Cerebellar cortex (tissue), 1 donor: ENCODE measurements around the gene PITX1.
A peak's percentile ranks its signal among the peaks of the same experiment; 100 is the strongest.

Experiments
- DNase-seq: peaks from one replicate; pipeline ENCODE4 v3.0.0-alpha.2; 2015; ENCODE audit warnings: low spot score

PITX1 gene

DNA sequence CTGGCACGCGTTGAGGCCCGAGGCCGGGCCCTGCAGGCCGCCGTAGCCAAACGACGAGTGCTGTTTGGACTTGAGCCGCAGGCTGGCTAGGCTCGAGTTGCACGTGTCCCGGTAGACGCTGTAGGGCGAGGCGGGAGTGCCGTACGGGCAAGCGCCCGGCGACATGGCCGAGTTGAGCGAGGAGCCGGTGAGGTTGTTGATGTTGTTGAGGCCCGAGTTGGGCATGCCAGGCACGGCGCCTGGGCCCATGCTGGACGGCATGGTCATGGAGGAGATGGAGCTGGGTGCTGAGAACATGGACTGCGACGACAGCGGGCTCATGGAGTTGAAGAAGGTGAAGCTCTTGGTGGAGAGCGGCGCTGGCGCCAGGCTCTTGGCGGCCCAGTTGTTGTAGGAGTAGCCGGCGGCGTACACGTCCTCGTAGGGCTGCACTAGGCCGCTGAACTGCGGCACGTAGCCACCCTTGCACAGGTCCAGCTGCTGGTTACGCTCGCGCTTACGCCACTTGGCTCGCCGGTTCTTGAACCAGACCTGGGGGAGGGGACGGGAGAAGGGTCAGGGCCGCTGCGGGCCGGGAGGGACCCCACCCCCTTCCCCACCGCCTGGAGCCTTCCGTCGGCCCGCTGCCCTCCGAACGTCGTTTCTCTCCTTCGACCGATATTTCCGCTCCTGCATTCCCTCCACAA lies 5.1 kb downstream of the PITX1 start:
- no peak for DNase-seq

DNA sequence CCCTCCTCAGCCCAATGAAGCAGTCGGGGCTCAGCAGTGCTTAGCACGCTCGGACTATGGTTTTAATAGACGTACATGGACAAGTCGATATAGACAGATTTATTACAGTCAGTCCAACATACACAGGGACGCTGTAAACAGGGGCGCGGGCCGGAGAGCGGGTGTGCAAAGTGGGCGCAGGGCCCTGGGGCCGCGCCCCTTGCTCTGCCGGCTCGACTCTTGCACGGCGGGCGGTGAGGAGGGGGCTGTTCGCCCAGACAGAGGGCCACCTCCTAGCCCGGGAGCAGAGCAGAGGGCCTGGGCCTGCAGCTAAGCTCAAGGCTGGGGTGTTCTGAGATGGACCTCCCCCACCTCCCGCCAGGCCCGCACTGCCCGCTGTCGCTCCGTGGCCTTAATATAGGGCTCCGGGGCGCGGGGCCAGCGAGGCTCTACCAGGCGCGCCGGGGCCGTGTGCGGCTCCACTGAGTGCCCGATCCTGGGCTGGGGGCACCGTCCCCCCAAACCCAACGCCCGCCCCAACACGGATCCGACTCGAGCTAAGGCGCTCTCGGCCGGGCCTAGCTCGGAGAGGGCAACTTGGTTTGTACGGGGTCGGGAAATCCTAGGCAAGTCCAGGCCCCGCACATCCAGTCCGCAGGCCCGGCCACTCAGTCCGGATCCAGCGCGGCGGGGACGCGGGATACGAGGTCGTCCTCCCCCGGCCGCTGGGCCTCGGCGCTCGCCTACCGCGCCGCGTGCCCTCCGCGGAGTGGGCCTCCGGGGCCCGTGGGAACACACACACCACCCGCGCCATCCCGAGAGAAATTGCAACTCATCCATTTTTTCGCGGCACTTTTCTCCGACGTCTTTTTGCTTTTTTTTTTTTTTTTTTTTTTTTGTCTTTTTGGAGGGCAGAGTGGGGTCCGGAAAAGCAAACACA lies 6.1 kb downstream of the PITX1 start:
- DNase-seq, result no peak

DNA sequence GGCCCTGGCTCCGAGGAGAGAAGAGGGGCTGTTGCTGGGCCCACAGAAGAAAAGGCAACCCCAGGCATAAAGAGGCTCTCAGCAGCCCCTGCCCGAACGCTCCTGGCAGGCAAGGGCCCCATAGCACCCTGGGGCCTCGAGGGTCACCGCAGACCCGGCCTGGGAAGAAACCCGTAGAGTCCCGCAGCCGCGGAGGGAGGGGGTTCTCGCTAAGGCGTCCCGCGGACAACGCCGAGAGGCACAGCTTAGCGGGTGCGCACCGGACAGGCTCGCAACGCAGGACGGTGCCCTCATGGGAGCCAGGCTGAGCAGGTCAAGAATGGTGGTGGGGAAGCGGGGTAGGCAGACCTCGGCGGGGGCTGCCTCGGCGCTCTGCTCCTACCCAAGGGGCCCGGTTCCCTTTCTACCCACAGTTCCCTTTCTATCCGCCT lies 6.7 kb downstream of the PITX1 start:
- DNase-seq, result no peak

DNA sequence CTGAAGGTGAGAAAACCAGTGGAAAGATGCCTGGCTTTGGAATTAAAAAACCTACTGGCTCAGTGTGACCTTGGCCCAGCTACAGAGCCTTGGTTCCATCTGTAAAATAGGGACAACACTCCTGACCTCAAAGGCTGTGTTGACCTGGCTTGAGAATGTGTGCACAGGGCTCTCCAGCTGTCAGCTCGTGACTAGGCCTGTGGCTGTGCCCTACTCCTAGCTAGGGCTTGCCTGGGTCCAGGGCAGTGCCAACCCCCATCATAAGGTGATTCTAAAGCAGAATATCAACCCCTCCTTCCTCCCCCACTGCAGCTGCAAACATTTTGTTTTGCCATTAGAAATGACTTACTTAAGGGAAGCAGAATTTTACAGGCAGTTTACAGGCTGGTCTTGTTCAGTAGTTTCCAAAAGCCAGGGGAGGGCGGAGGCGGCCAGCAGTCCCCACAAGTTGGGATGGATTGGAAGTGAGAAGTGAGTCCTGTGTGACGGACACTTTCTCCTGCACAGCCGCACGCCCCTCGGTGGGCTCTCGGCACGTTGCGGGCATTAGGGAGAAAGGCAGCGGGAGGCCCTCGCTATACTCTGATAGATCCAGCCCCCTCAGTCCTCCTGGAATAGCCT lies 7.3 kb downstream of the PITX1 start:
- DNase-seq, result no peak

DNA sequence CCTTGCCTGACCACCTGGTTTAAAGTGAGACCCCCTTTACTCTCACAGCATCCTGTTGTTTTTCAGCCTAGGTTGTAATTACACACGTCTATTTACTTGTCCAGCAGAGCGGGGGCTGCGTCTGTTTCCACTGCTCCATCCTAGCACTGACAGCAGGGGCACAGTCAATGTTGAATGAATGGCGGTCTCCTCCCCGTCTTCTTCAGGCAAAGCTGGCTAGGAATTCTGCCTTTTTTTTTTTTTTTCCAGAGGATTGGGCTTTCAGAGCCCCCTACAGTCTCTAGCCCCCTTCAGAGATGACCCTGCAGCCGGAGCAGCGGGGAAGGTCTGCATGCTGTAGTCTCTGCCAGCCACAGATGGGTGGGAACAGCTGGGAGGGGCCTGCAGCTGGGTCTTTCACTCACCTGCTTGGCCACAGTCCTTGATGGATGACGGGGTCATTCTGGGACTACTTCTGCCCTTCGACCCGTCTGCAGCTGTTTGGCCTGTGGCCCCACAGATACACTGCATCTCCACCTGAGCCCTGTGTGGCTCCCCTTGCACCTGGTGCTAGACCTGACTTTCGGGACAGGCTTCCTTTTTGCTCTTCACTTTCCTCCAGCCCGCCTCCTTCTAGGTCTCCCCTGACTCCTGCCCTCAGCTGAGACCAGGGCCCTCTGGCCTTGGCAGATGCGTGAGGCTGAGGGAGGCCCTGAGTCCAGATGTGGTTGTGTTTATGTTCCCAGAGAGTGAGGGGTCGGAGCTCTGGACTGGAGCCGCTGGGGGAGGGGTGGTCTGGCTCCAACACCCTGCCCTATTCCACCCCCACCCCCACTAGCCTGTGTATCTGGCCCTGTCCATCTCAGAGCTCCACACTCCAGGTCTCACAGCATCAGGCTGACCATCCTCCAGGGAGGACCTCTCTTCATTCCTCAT lies 8.0 kb downstream of the PITX1 start:
- DNase-seq, result no peak

DNA sequence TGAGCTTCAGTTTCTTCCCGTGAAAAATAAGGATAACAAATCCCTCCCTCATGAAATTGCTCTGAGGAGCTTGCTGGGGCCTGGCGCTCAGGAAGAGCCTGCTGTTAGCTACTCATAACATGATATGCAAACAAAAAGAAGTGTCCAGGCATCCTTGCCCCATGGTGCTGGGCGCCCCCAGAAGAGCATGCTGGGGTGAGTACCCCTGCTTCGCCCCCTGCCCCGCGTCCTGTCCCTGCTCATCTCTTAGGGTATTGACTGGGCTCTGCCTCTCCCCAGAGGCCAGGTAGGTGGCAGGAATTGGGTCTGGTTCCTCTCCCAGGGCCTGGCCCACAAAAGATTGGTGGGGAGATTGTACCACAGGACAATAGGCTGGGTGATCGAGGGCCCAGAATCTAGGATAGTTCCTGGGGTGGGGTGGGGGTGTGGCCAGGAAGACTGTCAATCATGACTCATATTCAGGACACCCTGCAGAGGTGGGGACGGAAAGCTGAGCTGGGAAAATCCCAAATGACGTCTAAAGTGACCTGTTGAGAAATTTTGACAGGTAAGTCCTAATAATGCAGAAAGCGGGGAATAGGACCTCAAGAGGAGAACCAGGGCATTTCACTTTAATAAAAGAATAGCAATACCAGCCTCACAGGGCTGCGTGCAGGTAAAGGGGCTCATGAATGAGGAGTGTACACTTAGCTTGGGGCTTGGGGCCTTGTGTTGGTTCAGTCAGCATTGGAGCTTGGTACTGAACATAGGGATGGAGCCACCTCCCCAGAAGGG lies 8.9 kb downstream of the PITX1 start:
- no peak for DNase-seq

DNA sequence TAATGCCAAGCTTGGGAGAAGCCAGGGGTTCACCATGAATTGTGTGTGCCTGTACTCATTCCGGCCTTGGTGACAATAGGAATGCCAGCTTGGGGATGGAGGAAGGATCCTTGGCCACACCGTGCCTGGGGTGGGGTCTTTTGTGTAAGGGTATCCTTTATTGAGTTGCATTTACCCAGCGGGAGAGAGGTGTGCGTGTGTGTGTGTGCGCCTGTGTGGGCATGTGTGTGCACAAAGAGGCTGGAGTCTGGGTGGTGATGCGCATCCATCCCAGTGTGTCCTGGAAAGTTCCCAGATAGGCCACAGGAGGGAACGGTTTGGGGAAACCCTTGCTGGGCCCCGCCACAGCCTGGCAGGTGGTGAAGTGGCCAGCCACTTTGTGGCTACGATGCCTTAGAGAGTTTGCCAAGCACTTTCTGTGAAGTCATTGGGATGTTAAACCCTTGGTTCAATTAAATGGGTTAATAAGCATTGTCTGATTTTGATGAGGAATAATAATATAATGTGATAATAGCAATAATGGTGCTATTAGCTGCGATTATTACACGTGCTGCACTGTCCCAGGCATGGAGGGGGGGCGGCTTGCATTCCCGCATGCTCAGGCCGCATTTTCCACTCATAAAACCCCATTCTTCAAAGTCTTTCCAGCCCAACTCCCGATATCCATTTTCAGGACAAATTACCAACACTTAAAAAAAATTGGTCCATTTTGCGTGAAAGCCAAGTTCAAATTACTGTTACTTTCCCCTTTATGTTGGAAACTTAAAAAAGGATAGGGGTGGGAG lies 13.7 kb downstream of the PITX1 start:
- DNase-seq, result no peak

DNA sequence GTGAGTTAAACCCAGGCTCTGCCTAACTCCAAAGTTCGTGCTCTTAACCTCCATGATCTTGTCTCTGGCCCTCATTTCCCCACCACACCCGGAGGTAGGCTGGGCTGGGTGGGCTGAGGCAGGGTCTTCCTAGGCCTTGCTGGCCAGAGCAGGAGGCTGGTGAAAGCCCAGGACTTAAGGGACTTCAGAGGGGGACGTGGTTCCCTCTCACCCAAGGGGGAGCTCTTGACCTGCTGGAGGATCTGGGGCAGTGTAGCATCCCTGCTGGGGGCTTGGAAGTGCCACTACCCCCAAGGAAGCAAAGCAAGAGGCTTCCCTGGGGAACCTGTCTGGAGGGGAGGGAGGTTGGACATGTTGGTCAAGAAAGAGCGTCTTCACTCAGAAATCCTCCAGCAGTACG lies 14.7 kb downstream of the PITX1 start:
- no peak for DNase-seq

DNA sequence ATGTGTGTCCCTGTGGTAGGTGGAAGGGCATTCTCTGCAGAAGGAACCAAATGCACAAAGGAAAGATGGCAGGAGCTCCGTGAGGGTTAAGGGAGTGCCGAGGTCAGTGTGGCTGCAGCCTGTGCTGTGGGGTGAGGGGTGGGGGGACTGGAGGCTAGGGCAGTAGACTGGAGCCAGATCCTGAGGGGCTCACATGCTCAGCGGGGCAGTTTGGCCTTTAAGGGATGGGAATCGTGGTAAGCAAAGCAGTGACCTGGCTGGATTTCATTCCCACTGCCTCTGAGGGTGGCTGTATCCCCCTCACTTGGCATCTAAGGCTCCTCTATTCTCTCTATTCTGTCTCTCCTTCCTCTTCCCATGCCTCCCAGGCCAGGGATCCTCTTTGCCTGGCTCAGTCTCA lies 15.6 kb downstream of the PITX1 start:
- DNase-seq, result no peak

DNA sequence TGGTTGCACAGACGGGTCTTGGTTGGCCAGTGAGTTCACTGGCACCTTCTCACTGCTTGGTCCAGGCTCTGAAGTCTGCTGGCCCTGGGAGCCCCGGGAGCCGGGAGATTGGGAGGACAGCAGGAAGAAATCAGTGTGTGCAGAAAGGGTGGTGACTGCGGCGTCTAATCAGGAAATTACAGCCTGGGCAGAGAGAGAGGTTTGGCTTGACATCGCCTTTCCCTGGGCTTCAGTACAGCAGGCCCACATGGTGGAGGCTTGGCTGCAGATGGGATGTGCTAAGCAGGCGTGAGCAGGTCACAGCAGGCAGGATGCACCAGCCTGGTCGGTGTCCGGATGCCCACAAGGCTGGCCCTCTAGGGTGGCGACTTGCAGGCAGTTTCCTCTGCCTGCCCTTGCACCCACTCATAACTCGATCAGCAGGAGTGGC lies 17.2 kb downstream of the PITX1 start:
- peak; percentile 81 for DNase-seq

DNA sequence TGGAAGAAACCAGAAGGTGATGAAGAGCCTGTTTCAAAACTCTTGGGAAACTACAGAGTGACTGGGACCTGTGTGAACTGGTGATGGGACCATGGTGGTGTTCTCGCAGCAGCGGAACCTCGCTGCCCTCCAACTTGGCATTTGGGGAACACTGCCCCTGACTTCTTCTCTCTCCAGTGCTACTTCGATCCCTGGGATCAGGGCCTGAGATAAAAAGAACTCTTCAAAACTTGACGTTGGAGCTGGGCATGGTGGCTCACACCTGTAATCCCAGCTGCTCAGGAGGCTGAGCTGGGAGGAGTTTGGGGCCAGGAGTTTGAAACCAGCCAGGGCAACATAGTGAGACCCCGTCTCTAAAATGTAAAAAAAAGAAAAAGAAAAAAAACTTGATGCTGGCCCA lies 18.1 kb downstream of the PITX1 start:
- no peak for DNase-seq

DNA sequence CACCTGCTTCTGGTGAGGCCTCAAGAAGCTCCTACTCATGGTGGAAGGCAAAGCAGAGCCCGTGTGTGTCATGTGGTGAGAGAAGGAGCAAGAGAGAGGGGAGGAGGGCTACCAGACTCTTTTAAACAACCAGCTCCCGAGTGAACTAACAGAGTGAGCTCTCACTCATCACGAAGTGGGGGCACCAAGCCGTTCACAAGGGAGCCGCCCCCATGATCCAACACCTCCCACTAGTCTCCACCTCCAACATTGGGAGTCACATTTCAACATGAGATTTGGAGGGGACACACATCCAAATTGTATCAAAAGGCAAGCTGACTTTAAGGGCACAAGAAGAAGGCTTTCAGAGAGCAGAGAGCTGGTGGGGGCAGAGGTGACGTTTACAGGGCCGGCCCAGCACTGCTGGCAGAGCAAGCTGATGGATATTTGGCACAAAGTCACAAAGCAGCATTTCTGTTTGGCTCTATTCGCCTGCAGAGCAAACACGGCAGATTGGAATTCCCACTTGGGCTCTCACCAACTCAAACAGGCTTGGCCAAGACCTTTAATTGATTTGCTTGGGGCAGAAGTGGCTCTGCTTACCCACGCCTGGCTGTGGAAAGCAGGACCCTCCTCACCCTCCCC lies 20.0 kb downstream of the PITX1 start:
- DNase-seq, result no peak

DNA sequence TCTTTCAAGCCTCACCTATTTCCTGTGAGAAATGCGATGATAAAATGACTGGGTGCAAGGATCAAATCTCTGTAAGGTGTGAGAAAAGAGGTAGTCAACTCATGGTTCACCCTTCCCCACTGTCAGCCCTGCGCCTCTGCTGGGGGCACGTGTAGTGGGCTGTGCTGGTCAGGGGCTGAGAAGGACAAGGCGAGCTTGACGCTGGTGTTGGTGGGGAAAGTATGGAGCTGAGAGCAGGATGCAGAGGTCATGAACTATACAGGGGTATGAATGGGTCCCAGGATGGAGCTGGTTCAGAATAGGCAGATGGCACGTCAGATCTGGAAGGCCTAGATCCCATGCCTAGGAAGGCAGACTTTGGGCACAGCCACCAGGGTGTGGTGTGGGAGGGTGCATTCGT lies 20.6 kb downstream of the PITX1 start:
- no peak for DNase-seq

DNA sequence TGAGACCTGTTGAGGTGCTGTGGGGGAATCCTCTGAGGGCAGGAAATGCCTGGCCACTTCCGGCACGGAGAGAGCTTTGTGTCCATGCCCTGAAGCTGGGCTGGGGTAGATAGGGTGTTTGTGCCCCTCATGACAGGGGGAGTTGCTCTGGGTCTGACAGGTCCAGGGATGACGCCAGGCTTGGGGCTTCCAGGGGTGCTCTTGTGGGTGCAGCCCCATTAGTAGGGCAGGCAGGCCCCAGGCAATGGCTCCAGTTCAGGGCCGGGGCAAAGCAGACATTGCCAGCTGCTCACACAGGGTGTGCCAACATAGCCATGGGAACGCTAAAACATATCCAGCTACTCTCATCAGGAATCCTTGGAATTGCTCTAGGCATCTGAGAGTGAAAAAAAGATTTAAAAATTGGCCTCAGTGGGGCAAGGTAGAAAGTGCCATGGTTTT lies 21.1 kb downstream of the PITX1 start:
- no peak for DNase-seq

DNA sequence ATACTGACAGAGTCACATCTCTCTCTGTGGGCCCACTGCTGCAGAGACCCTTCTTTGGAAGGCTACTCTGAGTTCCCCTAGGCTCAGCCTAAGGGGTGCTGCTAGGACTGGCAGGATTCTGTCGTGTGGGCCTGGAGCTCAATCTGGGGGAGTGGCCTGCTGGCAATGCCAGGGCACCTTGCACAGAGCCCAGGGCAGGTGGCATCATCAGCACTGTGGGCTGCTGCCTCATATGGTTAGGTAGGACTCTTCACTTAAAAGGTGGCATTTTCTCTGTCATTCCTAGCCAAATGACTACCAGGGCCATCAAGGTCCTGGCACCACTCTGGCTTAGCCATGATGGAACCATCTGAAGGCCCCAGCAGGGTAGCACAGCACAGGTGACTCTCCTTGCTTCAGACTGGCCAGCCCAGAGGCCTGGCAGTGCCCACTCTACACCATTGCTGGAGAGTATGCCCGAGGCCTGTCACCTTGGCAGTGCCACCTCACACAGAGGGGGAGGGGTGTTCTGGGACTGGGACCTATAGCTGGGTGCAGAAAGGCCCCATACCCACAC lies 21.9 kb downstream of the PITX1 start:
- no peak for DNase-seq

DNA sequence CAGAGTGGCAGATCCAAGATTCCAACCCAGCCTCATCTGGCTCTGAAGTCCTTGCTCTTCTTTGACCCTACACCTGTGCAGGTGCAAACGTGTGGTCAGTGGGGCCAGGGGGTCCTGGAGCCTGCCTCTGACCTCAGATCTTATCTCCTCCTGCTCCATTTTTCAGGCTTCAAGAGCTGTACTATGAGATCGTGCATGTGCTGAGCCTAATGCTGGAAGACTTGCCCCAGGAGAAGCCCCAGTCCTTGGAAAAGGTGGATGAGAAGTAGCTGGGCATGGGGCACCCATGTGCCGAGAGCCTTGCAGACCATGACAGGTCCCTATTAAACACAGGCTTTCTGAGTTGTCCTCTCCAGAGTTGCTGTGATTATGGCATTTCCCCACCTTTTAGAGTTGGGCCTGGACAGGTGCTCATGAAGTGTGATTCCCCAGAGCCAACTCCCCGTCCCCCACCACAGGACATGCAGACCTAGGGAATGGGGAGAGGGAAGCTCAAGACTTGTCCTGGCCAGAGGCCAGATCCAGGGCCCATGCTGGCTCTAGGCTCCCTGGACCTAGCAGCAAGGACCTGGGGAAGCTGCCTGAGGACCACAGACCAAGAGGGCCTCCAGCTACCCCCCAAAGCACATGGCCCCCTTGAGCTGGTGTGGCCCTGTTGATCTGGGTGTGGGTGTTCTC lies 22.5 kb downstream of the PITX1 start:
- DNase-seq, result no peak

DNA sequence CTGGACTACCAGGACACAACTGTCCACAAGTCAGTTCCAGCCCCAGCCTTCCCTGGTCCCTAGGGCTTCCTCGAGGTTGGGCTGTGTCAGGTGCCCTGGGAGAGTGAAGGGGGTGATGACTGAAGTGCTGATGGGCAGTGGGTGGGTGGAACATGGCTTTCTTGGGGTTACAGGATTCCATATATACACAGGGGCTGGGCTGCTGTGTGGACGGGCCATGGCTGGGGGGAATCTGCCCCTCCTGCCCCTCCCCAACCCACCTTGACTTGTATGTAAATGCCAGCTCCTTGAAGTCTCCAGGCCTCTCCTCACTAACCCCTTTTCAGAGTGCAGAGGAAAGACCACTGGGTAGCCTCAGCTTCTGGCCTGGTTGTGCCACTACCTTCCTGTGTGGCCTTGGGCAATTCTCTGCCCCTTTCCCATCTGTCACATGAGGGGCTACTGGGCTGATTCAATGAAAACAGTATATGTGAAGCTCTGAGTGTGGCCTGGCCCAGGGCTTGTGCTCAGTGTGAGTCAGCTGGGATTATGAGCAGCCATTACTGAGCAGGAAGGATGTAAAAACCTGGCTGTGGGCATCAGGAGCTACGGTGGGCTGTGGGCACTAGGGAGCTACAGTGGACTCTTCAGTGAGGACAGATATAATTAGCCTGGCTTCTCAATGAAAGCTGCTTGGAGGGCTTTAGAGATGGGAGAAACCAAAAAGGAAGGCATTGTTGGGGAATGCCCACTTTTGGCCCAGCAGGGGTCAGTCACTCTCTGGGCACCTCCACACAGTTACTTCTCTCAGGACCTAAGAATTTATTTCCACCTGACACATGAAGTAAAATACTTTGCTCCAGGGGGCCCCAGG lies 23.3 kb downstream of the PITX1 start:
- DNase-seq, result no peak
